Measurements from ENCODE around the gene SYTL2. TPM values are rescaled to one million over a fixed set of nuclear protein-coding genes. Genes with fewer than 3 reads are reported as not detected.

The SYTL2 gene
- total RNA-seq, 3 donors from 2014 or later, result 10.1 to 189 (median 120) TPM

- Histone ChIP-seq H3K9me3 (no peaks in the 10 kb centered on the region), H3K36me3 (no peaks in the 10 kb centered on the region), H3K27me3 (no peaks in the 10 kb centered on the region), H3K4me3 (no peak overlapping the region), H3K4me1 (no peaks in the 10 kb centered on the region), H3K27ac (no peak overlapping the region)
- DNase-seq (ENCODE audit: low spot score in 2 of 2), result no peak
- intact Hi-C loops (cut with DNase I; ENCODE audit: low total_unique reads), result loop anchor here (5.0 kb wide), 1 partner anchor 512 kb away; no protein-coding TSS in a partner anchor
- TF ChIP-seq POLR2A (IDR thresholded peaks at IDR 0.05), result no peak
- TF ChIP-seq, protein P1, sequence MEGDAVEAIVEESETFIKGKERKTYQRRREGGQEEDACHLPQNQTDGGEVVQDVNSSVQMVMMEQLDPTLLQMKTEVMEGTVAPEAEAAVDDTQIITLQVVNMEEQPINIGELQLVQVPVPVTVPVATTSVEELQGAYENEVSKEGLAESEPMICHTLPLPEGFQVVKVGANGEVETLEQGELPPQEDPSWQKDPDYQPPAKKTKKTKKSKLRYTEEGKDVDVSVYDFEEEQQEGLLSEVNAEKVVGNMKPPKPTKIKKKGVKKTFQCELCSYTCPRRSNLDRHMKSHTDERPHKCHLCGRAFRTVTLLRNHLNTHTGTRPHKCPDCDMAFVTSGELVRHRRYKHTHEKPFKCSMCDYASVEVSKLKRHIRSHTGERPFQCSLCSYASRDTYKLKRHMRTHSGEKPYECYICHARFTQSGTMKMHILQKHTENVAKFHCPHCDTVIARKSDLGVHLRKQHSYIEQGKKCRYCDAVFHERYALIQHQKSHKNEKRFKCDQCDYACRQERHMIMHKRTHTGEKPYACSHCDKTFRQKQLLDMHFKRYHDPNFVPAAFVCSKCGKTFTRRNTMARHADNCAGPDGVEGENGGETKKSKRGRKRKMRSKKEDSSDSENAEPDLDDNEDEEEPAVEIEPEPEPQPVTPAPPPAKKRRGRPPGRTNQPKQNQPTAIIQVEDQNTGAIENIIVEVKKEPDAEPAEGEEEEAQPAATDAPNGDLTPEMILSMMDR (IDR thresholded peaks at IDR 0.05), result no peak
- no peak for TF ChIP-seq POLR2AphosphoS5 (IDR thresholded peaks at IDR 0.05)
These were observed 51.0 kb downstream of the SYTL2 start for GRCh38 chr11:85759915-85760314.

DNA sequence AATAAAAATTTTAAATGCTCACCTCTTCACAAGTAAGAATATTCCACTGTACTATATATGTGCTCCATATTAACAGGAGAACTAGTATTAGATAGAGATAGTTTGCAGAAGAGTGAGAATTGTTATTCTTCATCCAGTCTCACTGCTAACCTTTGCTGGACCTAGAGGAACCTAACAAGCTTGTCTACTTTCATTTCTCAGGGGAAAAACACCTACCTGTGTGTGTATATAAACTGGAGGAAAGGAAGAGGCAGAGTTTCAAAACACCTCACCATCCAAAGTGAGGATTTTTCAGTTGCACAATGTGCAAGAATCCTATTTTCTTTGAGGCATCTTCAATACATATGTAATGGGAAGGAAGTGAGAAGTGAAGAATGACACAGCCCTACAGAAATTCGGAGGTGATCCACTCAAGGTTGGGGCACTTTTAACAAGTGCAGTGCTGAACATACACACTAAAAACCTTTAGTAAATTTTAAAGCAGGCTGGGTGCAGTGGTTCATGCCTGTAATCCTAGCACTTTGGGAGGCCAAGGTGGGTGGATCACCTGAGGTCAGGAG is 52.4 kb downstream of the SYTL2 start:
- intact Hi-C loops (cut with DNase I; ENCODE audit: low total_unique reads), result loop anchor here (5.0 kb wide), 1 partner anchor 514 kb away; no protein-coding TSS in a partner anchor
- DNase-seq (ENCODE audit: low spot score in 2 of 2), result no peak
- TF ChIP-seq POLR2A (IDR thresholded peaks at IDR 0.05) (no peak), POLR2AphosphoS5 (IDR thresholded peaks at IDR 0.05) (no peak)
- TF ChIP-seq, protein P1 (IDR thresholded peaks at IDR 0.05), result no peak

DNA sequence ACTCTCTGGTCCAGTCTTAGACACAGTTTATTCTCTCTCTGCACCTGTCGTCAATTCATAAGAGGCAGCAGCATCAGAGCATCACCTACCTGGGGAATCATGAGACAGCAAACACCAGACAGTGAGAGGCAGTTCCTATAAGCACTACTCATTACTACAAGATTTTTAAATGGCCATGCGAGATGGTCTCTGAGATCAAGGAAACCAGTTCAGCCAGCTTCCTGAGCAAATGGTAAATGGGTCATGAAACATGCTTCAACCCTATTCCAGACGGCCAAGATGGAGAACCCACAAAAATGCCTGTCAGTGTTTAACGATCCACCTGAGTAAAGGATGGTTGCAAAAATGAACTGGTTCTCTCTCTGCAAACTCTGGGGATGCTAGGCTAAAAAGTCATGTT is 52.9 kb downstream of the SYTL2 start:
- intact Hi-C loops (cut with DNase I; ENCODE audit: low total_unique reads), result loop anchor here (5.0 kb wide), 1 partner anchor 514 kb away; no protein-coding TSS in a partner anchor
- TF ChIP-seq, protein P1 (IDR thresholded peaks at IDR 0.05), result no peak
- TF ChIP-seq POLR2AphosphoS5 (IDR thresholded peaks at IDR 0.05) (no peak), POLR2A (IDR thresholded peaks at IDR 0.05) (no peak)
- no peaks in the 10 kb centered on the region for H3K9me3 ChIP-seq
- no peak overlapping the region for H3K4me3 ChIP-seq
- DNase-seq (ENCODE audit: low spot score in 2 of 2), result no peak
- H3K36me3 ChIP-seq, result no peaks in the 10 kb centered on the region
- no peak overlapping the region for H3K27ac ChIP-seq
- no peaks in the 10 kb centered on the region for H3K27me3 ChIP-seq
- no peaks in the 10 kb centered on the region for H3K4me1 ChIP-seq

More for the DNA sequence above, 52.4 kb downstream of the SYTL2 start:
- H3K27me3 ChIP-seq, result no peaks in the 10 kb centered on the region
- H3K4me1 ChIP-seq, result no peaks in the 10 kb centered on the region
- no peaks in the 10 kb centered on the region for H3K9me3 ChIP-seq
- no peaks in the 10 kb centered on the region for H3K36me3 ChIP-seq
- H3K27ac ChIP-seq, result no peak overlapping the region
- no peak overlapping the region for H3K4me3 ChIP-seq

- no peak for DNase-seq (ENCODE audit: low spot score in 2 of 2)
- no peaks in the 10 kb centered on the region for H3K4me1 ChIP-seq
- H3K4me3 ChIP-seq, result no peak overlapping the region
- H3K27ac ChIP-seq, result no peak overlapping the region
- no peak for TF ChIP-seq POLR2A (IDR thresholded peaks at IDR 0.05)
- no peak for TF ChIP-seq POLR2AphosphoS5 (IDR thresholded peaks at IDR 0.05)
- TF ChIP-seq, protein P1 (IDR thresholded peaks at IDR 0.05), result no peak
- no peaks in the 10 kb centered on the region for H3K9me3 ChIP-seq
- no peaks in the 10 kb centered on the region for H3K36me3 ChIP-seq
- intact Hi-C loops (cut with DNase I; ENCODE audit: low total_unique reads), result loop anchor here (5.0 kb wide), 1 partner anchor 516 kb away; no protein-coding TSS in a partner anchor
- H3K27me3 ChIP-seq, result no peaks in the 10 kb centered on the region
These were observed 54.3 kb downstream of the SYTL2 start for GRCh38 chr11:85756401-85757200.

DNA sequence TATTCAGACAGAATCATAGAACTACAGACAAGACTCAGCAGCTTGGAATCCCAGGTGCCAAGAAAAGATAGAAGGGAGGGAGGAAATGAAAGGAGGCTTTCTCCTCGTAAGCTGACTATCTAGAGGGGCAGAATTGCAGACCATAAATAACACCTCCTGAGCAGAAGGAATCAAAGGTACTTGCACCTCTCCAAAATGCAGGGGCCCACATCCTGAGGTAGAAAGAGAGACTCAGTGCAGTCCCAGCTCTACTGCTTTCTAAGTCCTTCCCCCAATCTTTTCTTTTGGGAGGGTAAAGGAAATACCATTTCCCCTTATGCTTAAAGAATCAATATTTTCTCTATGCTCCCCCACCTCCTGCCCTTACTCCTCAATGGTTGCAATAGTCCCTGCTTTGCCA is 55.2 kb downstream of the SYTL2 start:
- Histone ChIP-seq H3K4me3 (no peak overlapping the region), H3K4me1 (no peaks in the 10 kb centered on the region), H3K36me3 (no peaks in the 10 kb centered on the region), H3K27ac (no peak overlapping the region), H3K9me3 (no peaks in the 10 kb centered on the region), H3K27me3 (no peaks in the 10 kb centered on the region)
- intact Hi-C loops (cut with DNase I; ENCODE audit: low total_unique reads), result loop anchor here (5.0 kb wide), 1 partner anchor 517 kb away; no protein-coding TSS in a partner anchor
- no peak for DNase-seq (ENCODE audit: low spot score in 2 of 2)
- TF ChIP-seq POLR2AphosphoS5 (IDR thresholded peaks at IDR 0.05) (no peak), POLR2A (IDR thresholded peaks at IDR 0.05) (no peak)
- TF ChIP-seq, protein P1 (IDR thresholded peaks at IDR 0.05), result no peak

Measured in breast epithelium (tissue), 4 donors.